Duodenal mucosa (tissue), 2 donors: Measurements from ENCODE around the gene MDM2.

Experiments
- H3K27ac ChIP-seq: one replicate; pipeline ENCODE4 v1.7.0; 2013; ENCODE audit warnings: low read depth, low read length
- H3K27me3 ChIP-seq, 2 donors: one replicate each; pipeline ENCODE4 v1.7.0; 2013; ENCODE audit warnings: low read length in 2 of 2, control low read depth in 1 of 2; ENCODE audit not compliant: insufficient read depth in 2 of 2, control insufficient read depth in 1 of 2
- H3K36me3 ChIP-seq, 2 donors: one replicate each; pipeline ENCODE4 v1.7.0; 2013; ENCODE audit warnings: low read length in 2 of 2, control low read depth in 1 of 2; ENCODE audit not compliant: insufficient read depth in 2 of 2, control insufficient read depth in 1 of 2
- H3K4me1 ChIP-seq, 2 donors: one replicate each; pipeline ENCODE4 v1.7.0; 2013; ENCODE audit warnings: low read length in 2 of 2, control low read depth in 1 of 2; ENCODE audit not compliant: insufficient read depth in 2 of 2, control insufficient read depth in 1 of 2
- H3K4me3 ChIP-seq, 2 donors: one replicate each; pipeline ENCODE4 v1.7.0; 2013; ENCODE audit warnings: low read length in 2 of 2, low read depth in 1 of 2
- H3K9ac ChIP-seq, 2 donors: one replicate each; pipeline ENCODE4 v1.7.0; 2013; ENCODE audit warnings: low read length in 2 of 2, low read depth in 1 of 2
- H3K9me3 ChIP-seq, 2 donors: one replicate each; pipeline ENCODE4 v1.7.0; 2013; ENCODE audit warnings: low read length in 2 of 2, control low read depth in 1 of 2; ENCODE audit not compliant: control insufficient read depth in 1 of 2

MDM2 gene

GRCh38 chr12:68899251-68899771 is 91.3 kb downstream of the MDM2 start:
- no peak overlapping the region for H3K9ac ChIP-seq
- no peak overlapping the region for H3K4me3 ChIP-seq
- H3K4me1 ChIP-seq, result peaks cover 0 to 15% of the 10 kb centered on the region in 2 donors
- no peaks in the 10 kb centered on the region for H3K9me3 ChIP-seq
- H3K36me3 ChIP-seq, result no peaks in the 10 kb centered on the region
- H3K27me3 ChIP-seq, result no peaks in the 10 kb centered on the region
- H3K27ac ChIP-seq, result no peak overlapping the region

DNA sequence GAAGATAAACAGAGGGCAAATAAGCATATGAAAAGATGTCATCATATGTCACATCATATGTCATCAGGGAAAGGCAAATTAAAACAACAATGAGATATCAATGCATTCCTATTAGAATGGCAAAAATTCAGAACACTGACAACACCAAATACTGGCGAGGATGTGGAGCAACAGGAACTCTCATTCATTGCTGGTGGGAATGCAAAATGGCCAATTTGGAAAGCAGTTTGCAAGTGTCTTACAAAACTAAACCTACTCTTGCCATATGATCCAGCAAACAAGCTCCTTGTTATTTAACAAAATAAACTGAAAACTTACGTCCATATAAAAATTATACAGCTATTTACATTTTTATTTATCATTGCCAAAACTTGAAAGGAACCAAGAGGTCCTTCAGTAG is 92.3 kb downstream of the MDM2 start:
- H3K9ac ChIP-seq, result no peak overlapping the region
- no peaks in the 10 kb centered on the region for H3K27me3 ChIP-seq
- no peaks in the 10 kb centered on the region for H3K9me3 ChIP-seq
- peaks cover 0 to 15% of the 10 kb centered on the region in 2 donors for H3K4me1 ChIP-seq
- H3K27ac ChIP-seq, result no peak overlapping the region
- H3K4me3 ChIP-seq, result no peak overlapping the region
- H3K36me3 ChIP-seq, result no peaks in the 10 kb centered on the region
